ENCODE results near the gene ARPC1B.
A peak's percentile ranks its signal among the peaks of the same experiment; 100 is the strongest.

The ARPC1B gene

DNA sequence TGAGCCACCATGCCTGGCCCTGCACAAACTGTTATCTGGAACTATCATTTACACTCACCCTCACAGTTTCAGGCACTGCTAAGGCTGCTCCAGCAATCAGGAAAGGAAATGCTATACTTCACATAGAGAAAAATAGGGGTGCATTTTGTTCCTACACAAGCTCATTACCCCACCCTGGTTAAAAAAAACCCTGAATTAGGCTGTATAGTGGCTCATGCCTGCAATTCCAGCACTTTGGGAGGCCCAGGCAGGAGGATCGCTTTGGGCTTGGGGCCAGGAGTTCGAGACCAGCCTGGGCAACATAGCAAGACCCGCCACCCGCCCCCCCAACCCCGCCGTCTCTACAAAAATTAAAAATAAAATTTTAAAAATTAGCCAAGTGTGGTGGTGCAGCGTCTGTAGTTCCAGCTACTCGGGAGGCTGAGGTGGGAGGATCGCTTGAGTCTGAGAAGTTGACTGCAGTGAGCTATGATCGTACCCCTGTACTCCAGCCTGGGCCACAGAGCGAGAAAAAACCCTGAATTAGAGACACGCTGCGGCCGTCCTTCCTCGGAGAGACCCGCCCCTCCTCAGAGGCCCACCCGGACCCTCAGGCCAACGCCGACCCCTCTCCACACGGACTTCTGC, 63.5 kb downstream of the ARPC1B start:
- CTCF ChIA-PET, result interaction anchor here (0.6 kb wide), 1 partner anchor 21 kb away, joined by 3 read pairs; no protein-coding TSS in a partner anchor
- no peak for DNase-seq (ENCODE audit: extremely low spot score)
- TF ChIP-seq CTCF (IDR thresholded peaks at IDR 0.05; ENCODE audit: control extremely low read depth, extremely low read depth, low read depth, missing control alignments), result no peak
- POLR2A ChIA-PET, result interaction anchor here (0.6 to 1.0 kb wide), 5 partner anchors 16 to 67 kb away, joined by 3 read pairs; no protein-coding TSS in a partner anchor

DNA sequence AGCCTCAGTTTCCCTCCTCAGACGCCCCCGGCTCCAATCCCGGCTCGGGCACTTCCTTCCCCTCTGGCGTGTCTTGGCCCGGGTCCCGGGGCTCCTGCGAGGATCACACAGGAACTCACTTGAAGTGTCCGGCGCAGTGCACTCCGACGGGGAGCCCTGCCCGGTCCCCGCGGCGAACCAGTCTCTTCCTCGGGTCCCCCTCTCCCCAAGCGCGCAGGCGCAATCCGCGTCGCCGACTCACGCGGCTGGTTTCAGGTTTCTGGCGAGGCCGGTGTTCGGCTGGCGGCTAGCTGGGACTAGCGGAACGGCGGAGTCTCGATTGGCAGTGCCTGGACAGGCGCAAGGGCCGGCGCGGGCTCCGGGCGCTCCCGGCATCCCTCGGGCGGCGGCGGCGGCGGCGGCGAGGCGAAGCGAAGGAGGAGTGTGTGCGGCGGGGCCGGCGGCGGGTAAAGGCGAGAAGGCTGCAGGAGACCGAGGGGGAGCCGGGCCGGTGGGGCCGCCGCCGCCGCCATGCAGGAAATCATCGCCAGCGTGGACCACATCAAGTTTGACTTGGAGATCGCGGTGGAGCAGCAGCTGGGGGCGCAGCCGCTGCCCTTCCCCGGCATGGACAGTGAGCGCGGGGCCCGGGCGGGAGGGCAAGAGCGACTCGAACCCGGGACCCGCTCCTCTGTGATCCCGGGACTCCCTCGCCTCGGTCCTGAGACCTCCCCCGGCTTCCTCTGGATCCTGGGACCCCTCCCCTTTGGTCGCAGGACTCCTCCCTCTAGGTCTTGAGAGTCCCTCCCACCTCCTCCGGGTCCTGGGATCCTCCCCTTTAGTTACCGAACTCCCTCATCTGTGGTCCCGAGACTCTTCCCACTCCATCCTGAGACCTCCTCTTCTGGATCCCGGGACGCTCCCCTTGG, 64.3 kb downstream of the ARPC1B start, which contains the start of the genes CPSF4 and PTCD1:
CPSF4 (plus strand) TSS at position 371 of the 908 bp plus-strand sequence; CDS start at position 511, 140 bp downstream.
PTCD1 (minus strand) TSS at position 226 of the 908 bp plus-strand sequence. CDS start 3,556 bp downstream, outside the sequence.
- CTCF ChIA-PET, result interaction anchor here (0.6 to 1.2 kb wide), 2 partner anchors 20 to 23 kb away, joined by 3 read pairs; no protein-coding TSS in a partner anchor
- no peak for TF ChIP-seq CTCF (IDR thresholded peaks at IDR 0.05; ENCODE audit: control extremely low read depth, extremely low read depth, low read depth, missing control alignments)
- POLR2A ChIA-PET, result interaction anchor here (0.6 to 1.0 kb wide), 6 partner anchors 9 to 66 kb away, joined by 3 read pairs; no protein-coding TSS in a partner anchor
- peak; percentile 99 for DNase-seq (ENCODE audit: extremely low spot score)

- ChIA-PET CTCF (no interaction called here), POLR2A (no interaction called here)
- no peak for TF ChIP-seq CTCF (IDR thresholded peaks at IDR 0.05; ENCODE audit: control extremely low read depth, extremely low read depth, low read depth, missing control alignments)
- DNase-seq (ENCODE audit: extremely low spot score), result no peak
Measured at GRCh38 chr7:99440195-99440594, 65.7 kb downstream of the ARPC1B start.

Data from GM10248 (cell line).